ENCODE results near the gene SPTLC2.
"Not testable (repeated sequence)": the region's sequence is repeated elsewhere in the genome, so short reads cannot be mapped to it uniquely, and the experiment has no call there.

The SPTLC2 gene

DNA sequence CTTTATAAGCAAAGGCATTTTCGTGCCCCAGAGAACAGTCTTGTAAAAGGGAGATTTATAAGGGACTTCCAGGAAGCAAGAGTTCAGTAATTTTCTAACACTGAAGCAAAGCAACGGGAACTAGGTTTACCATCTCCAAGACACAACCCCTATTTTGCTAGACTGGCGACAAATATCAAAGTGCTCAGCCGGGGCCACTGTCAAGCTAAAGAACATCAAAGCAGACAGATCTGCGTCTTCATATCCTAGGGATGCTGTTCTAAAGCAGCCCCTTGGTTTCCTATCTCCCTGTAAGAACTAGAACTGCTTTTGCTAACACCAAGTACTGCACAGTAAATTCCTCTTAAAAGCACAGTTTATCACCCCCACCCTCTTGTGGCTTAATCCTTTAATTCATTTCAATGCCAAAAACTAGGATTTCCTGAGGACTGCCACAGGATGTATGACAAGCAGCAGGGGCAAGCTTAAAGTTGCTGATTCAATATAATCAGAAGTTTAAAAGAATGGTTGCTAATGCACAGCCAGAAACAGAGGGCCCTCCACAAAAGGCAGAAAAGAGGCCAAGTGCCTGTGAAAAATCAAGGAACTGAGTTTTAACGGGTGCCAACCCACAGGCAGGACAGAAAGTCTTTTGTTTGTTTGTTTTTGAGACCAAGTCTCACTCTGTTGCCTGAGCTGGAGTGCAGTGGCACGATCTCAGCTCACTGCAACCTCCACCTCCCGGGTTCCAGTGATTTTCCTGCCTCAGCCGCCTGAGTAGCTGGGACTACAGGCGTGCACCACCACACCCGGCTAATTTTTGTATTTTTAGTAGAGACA, 73.8 kb downstream of the SPTLC2 start:
- H3K9ac ChIP-seq: no peak overlapping the region
- peaks cover 27% of the 10 kb centered on the region for H3K4me1 ChIP-seq
- no peaks in the 10 kb centered on the region for H4K20me1 ChIP-seq
- no peaks in the 10 kb centered on the region for H3K27me3 ChIP-seq
- H3K36me3 ChIP-seq: peaks cover 25% of the 10 kb centered on the region
- no peaks in the 10 kb centered on the region for H3K9me3 ChIP-seq
- H3K4me2 ChIP-seq: peak overlapping the region; percentile 47
- H3K4me3 ChIP-seq: no peak overlapping the region
- peak overlapping the region; percentile 37; the same call in 1 of the 2 replicates for H3K27ac ChIP-seq
- no peak for TF ChIP-seq Cebpa-rat (IDR thresholded peaks at IDR 0.05)

DNA sequence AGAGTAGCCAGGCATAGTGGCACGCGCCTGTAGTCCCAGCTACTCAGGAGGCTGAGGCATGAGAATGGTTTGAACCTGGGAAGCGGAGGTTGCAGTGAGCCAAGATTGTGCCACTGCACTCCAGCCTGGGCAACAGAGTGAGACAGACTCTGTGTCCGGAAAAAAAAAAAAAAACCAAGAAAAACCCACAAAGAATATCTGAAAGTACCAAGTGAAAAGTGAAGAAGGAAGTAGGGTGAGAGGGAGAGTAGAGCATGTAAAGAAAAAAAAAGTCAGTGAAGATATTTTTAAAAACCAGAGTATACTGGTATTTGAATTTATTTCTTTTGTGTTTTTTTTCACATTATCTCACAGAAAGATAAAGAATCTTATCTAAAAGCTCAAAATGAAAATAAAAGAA, 74.5 kb downstream of the SPTLC2 start:
- Histone ChIP-seq H3K4me3 (no peak overlapping the region), H3K9ac (no peak overlapping the region), H3K27ac (peak overlapping the region; percentile 37; the same call in 1 of the 2 replicates), H3K4me1 (peaks cover 27% of the 10 kb centered on the region), H3K36me3 (peaks cover 18% of the 10 kb centered on the region), H3K4me2 (peak overlapping the region; percentile 47), H3K27me3 (no peaks in the 10 kb centered on the region), H4K20me1 (no peaks in the 10 kb centered on the region), H3K9me3 (no peaks in the 10 kb centered on the region)
- no peak for TF ChIP-seq Cebpa-rat (IDR thresholded peaks at IDR 0.05)

DNA sequence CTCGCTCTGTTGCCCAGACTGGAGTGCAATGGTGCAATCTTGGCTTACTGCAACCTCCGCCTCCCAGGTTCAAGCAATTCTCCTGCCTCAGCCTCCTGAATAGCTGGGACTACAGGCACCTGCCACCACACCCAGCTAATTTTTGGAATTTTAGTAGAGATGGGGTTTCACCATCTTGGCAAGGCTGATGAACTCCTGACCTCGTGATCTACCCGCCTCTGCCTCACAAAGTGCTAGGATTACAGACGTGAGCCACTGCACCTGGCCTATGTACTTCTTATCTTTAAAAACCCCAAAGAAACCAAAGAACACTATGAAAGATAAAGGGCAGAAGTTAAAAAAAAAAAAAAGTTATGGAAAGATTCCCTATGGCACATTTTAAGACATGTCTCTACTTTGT, 79.5 kb downstream of the SPTLC2 start:
- H3K9me3 ChIP-seq, H4K20me1 ChIP-seq, H3K27me3 ChIP-seq, H3K4me3 ChIP-seq, H3K27ac ChIP-seq, H3K4me2 ChIP-seq, H3K9ac ChIP-seq: not testable (repeated sequence)
- Histone ChIP-seq H3K36me3 (peaks cover 30% of the 10 kb centered on the region), H3K4me1 (peaks cover 12% of the 10 kb centered on the region)

DNA sequence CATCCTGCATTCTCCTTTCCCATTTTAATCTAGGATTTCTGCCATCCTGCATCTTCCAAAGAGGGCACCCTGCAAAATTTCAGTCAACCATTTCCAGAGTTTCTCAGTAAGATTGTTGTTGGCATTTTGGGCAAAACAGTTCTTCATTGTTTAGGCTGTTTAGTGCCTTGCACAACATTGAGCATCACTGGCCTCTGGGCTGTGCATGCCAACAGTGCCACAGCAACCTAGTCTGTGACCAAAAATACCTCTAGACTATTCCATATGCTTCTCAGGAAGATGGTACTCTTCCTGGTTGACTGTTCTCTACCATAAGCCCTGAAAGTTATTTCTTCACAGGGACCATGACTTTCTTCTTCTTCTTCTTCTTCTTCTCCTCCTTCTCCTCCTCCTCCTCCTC, 85.4 kb downstream of the SPTLC2 start:
- Histone ChIP-seq H3K4me3 (no peak overlapping the region), H3K27ac (no peak overlapping the region), H3K9me3 (no peaks in the 10 kb centered on the region), H3K4me2 (no peak overlapping the region), H4K20me1 (no peaks in the 10 kb centered on the region), H3K36me3 (peaks cover 33% of the 10 kb centered on the region), H3K9ac (no peak overlapping the region), H3K27me3 (no peaks in the 10 kb centered on the region), H3K4me1 (no peaks in the 10 kb centered on the region)
- no peak for TF ChIP-seq Cebpa-rat (IDR thresholded peaks at IDR 0.05)

DNA sequence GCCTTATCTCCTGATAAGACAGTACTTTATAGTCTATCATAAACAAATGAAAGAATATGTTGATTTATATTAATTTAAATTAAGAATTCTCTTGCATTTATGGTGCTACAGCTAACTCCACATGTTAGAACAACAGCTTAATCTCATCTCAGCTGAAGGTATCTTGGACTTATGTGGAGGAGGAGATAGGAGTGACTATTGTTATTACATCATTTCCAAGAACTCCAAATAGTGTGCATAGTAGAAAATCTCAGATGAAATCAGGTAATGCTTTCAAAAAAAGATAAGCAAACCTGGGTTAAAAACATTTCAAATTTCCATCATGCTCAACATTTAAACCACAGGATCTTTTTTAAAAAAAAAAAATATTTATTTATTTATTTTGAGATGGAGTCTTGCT, 86.5 kb downstream of the SPTLC2 start:
- no peak overlapping the region for H3K4me3 ChIP-seq
- H3K36me3 ChIP-seq: peaks cover 23% of the 10 kb centered on the region
- H4K20me1 ChIP-seq: no peaks in the 10 kb centered on the region
- no peaks in the 10 kb centered on the region for H3K4me1 ChIP-seq
- H3K27me3 ChIP-seq: no peaks in the 10 kb centered on the region
- TF ChIP-seq Cebpa-rat (IDR thresholded peaks at IDR 0.05): no peak
- no peak overlapping the region for H3K27ac ChIP-seq
- no peak overlapping the region for H3K4me2 ChIP-seq
- H3K9me3 ChIP-seq: no peaks in the 10 kb centered on the region
- H3K9ac ChIP-seq: no peak overlapping the region

DNA sequence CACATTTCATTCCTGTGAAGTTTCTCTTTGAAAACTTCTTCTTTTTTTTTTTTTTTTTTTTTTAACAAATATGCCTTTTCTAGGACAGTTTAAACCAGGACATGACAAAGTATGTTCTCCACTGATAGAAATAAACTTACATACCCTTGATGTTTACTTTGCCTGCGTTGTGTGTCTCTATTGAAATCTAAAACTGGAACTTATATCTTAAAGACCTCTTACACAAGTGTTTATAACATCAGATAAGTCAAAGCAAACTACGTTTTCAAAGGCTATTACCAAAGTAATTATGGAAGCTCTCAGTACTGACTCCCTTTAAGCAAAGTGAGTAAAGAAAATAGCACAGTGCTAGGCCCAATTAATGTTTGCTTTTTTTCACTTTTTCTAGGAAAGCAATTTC, 87.2 kb downstream of the SPTLC2 start:
- no peaks in the 10 kb centered on the region for H3K27me3 ChIP-seq
- H3K9me3 ChIP-seq: no peaks in the 10 kb centered on the region
- peaks cover 18% of the 10 kb centered on the region for H3K36me3 ChIP-seq
- no peaks in the 10 kb centered on the region for H3K4me1 ChIP-seq
- no peak overlapping the region for H3K4me3 ChIP-seq
- no peak overlapping the region for H3K4me2 ChIP-seq
- H3K27ac ChIP-seq: no peak overlapping the region
- H3K9ac ChIP-seq: no peak overlapping the region
- no peaks in the 10 kb centered on the region for H4K20me1 ChIP-seq
- TF ChIP-seq Cebpa-rat (IDR thresholded peaks at IDR 0.05): no peak

DNA sequence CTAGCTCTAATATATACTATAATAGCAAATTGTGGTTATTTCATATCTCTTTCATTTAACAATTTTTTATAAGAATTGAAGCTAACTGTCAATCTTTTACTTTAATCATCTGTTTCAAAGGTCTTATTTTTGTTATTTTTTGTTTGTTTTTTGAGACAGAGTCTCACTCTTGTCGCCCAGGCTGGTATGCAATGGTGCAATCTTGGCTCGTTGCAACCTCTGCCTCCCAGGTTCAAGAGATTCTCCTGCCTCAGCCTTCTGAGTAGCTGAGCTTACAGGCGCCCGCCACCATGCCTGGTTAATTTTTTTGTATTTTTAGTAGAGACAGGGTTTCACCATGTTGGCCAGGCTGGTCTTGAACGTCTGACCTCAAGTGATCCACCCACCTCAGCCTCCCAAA, 87.7 kb downstream of the SPTLC2 start:
- not testable (repeated sequence) for H3K4me1 ChIP-seq, H4K20me1 ChIP-seq, H3K9ac ChIP-seq, H3K27ac ChIP-seq, H3K4me3 ChIP-seq, H3K27me3 ChIP-seq, H3K9me3 ChIP-seq, H3K4me2 ChIP-seq
- H3K36me3 ChIP-seq: peaks cover 14% of the 10 kb centered on the region

DNA sequence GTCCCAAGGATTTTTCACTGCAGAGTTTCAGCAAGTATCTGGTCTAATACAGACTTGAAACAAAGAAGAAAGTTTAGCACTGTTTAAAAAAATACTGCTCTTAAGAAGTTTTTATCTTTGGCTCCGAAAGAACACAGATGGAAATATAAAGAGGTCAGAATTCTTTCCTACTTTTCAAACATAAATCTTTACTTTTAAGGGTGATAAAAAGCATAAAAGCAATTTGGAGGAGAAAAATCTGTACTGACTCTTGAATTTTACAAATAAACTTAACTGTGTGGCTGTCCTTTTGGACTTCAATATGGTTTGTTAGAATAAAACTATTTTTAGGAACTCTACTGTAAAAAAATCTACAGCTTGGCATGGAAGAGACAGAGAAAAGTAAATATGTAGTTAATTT, 90.2 kb downstream of the SPTLC2 start:
- H3K27me3 ChIP-seq: no peaks in the 10 kb centered on the region
- H3K4me1 ChIP-seq: no peaks in the 10 kb centered on the region
- H4K20me1 ChIP-seq: peaks cover 6% of the 10 kb centered on the region; the same call in 1 of the 2 replicates
- H3K36me3 ChIP-seq: peaks cover 15% of the 10 kb centered on the region
- no peak for TF ChIP-seq Cebpa-rat (IDR thresholded peaks at IDR 0.05)
- no peak overlapping the region for H3K27ac ChIP-seq
- no peaks in the 10 kb centered on the region for H3K9me3 ChIP-seq
- no peak overlapping the region for H3K4me2 ChIP-seq
- H3K4me3 ChIP-seq: no peak overlapping the region
- no peak overlapping the region for H3K9ac ChIP-seq

DNA sequence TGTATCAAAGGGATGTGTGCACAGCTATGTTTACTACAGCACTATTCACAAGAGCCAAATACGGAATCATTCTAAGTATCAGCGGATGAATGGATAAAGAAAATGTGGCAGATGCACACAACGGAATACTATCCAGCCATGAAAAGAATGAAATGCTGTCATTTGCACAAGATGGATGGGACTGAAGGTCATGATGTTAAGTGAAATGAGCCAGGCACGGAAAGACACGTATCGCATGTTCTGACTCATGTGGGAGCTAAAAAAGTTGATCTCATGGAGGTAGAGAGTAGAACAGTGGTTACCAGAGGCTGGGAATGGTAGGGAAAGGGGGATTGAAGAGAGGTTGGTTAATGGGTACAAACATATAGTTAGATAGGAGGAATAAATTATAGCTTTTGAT, 91.9 kb downstream of the SPTLC2 start:
- TF ChIP-seq Cebpa-rat (IDR thresholded peaks at IDR 0.05): no peak
- no peak overlapping the region for H3K4me2 ChIP-seq
- no peak overlapping the region for H3K9ac ChIP-seq
- H3K9me3 ChIP-seq: no peaks in the 10 kb centered on the region
- no peaks in the 10 kb centered on the region for H3K4me1 ChIP-seq
- H3K36me3 ChIP-seq: peaks cover 23% of the 10 kb centered on the region
- peaks cover 6% of the 10 kb centered on the region; the same call in 1 of the 2 replicates for H4K20me1 ChIP-seq
- no peak overlapping the region for H3K27ac ChIP-seq
- H3K27me3 ChIP-seq: no peaks in the 10 kb centered on the region
- no peak overlapping the region for H3K4me3 ChIP-seq

DNA sequence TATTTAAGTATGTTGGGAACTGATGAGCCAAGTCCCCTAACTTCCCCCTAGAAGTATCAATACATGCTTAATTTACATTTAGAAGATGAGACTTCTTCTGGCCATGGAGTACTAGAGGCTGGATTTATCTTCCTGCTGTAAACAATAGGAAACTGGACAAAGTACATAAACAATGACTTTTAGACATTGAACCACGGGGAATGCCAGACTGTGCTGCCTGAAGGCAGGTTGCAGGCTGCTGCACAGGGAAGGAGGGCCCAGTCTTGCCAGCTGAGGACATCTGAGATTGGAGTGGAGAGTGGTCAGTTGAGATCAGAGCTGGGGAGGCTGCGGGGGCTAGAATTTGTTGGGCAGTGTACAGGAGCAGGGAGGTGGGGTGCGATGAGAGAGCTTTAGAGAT, 93.3 kb downstream of the SPTLC2 start:
- Histone ChIP-seq H3K9me3 (no peaks in the 10 kb centered on the region), H3K27me3 (no peaks in the 10 kb centered on the region), H3K27ac (no peak overlapping the region), H3K4me2 (no peak overlapping the region), H3K4me3 (no peak overlapping the region), H3K9ac (no peak overlapping the region), H4K20me1 (peaks cover 6% of the 10 kb centered on the region; the same call in 1 of the 2 replicates), H3K4me1 (peaks cover 10% of the 10 kb centered on the region), H3K36me3 (peaks cover 37% of the 10 kb centered on the region)
- no peak for TF ChIP-seq Cebpa-rat (IDR thresholded peaks at IDR 0.05)

All from BLaER1 (cell line).